HepG2 (cell line): ENCODE measurements around the gene MAN2A1. TPM values are rescaled to one million over a fixed set of nuclear protein-coding genes. Genes with fewer than 3 reads are reported as not detected.

Source experiments
- AHR ChIP-seq: IDR thresholded peaks from 2 replicates; pipeline ENCODE4 v1.6.1; 2018; ENCODE audit warnings: missing genetic modification reagents, missing compliant biosample characterization
- CBX1 ChIP-seq: IDR thresholded peaks from one replicate; pipeline ENCODE4 v1.6.1; 2016; ENCODE audit warnings: antibody characterized with exemption, low read depth
- CBX2 ChIP-seq, 2 experiments: fragments of 200-600 bp in 1 of 2; sonication (generic); formaldehyde crosslinking in 1 of 2; IDR thresholded peaks; 2 replicates each; pipeline versions ENCODE4 v1.7.0 to v1.8.1; 2018 to 2022; ENCODE audit warnings: low read depth in 2 of 2, low read length in 1 of 2, mild to moderate bottlenecking in 1 of 2, missing genetic modification reagents in 1 of 2
- CCDC6 ChIP-seq: sonication (generic); formaldehyde crosslinking; IDR thresholded peaks from 2 replicates; pipeline ENCODE4 v1.8.1; 2022; ENCODE audit warnings: mild to moderate bottlenecking, missing genetic modification reagents, moderate library complexity
- DBP ChIP-seq: sonication (generic); formaldehyde crosslinking; IDR thresholded peaks from 2 replicates; pipeline ENCODE4 v1.4.0; 2020; ENCODE audit warnings: missing genetic modification reagents; ENCODE audit errors: not compliant biosample characterization
- ELF3 ChIP-seq: IDR thresholded peaks from 2 replicates; pipeline ENCODE4 v1.6.1; 2016; ENCODE audit warnings: missing genetic modification reagents, missing compliant biosample characterization
- GABPA ChIP-seq, 2 experiments: IDR thresholded peaks; 2 replicates each; pipeline ENCODE4 v1.6.1; 2011 to 2016; ENCODE audit warnings: low read depth in 2 of 2, low read length in 1 of 2, missing biosample characterization in 1 of 2, missing genetic modification characterization in 1 of 2
- GTF3A ChIP-seq: sonication (generic); formaldehyde crosslinking; conservative IDR thresholded peaks from 2 replicates; pipeline ENCODE4 v1.4.0; 2020; ENCODE audit warnings: mild to moderate bottlenecking, missing genetic modification reagents
- HBP1 ChIP-seq: IDR thresholded peaks from 2 replicates; pipeline ENCODE4 v1.6.1; 2016; ENCODE audit warnings: low read depth, control low read depth
- HNRNPLL ChIP-seq: fragments of 200-400 bp; formaldehyde crosslinking; IDR thresholded peaks from 2 replicates; pipeline ENCODE4 v1.6.1; 2017; ENCODE audit warnings: mild to moderate bottlenecking, low read depth, low read length; ENCODE audit not compliant: poor library complexity, severe bottlenecking
- HOXA3 ChIP-seq: sonication (generic); formaldehyde crosslinking; IDR thresholded peaks from 2 replicates; pipeline ENCODE4 v1.5.0; 2020; ENCODE audit warnings: missing genetic modification reagents
- KLF16 ChIP-seq, 2 experiments: sonication (generic) in 1 of 2; formaldehyde crosslinking in 1 of 2; IDR thresholded peaks; 2 replicates each; pipeline versions ENCODE4 v1.6.1 to v1.8.0; 2016 to 2023; ENCODE audit warnings: missing genetic modification reagents in 2 of 2, missing compliant biosample characterization in 1 of 2
- NFYC ChIP-seq: IDR thresholded peaks from 2 replicates; pipeline ENCODE4 v1.6.1; 2016; ENCODE audit warnings: missing genetic modification reagents, missing compliant biosample characterization
- RCOR2 ChIP-seq: IDR thresholded peaks from 2 replicates; pipeline ENCODE4 v1.6.1; 2016; ENCODE audit warnings: missing biosample characterization, missing genetic modification reagents
- SKIL ChIP-seq: sonication (generic); formaldehyde crosslinking; IDR thresholded peaks from 2 replicates; pipeline ENCODE4 v1.8.0; 2022; ENCODE audit warnings: missing genetic modification reagents, mild to moderate bottlenecking, moderate library complexity, borderline replicate concordance
- SYNCRIP ChIP-seq: fragments of 200-400 bp; formaldehyde crosslinking; IDR thresholded peaks from 2 replicates; pipeline ENCODE4 v1.6.1; 2018; ENCODE audit warnings: mild to moderate bottlenecking, low read depth, low read length; ENCODE audit not compliant: insufficient read depth
- ZFP62 ChIP-seq: sonication (generic); formaldehyde crosslinking; IDR thresholded peaks from 2 replicates; pipeline ENCODE4 v1.4.0; 2020; ENCODE audit warnings: missing genetic modification reagents
- ZNF10 ChIP-seq: sonication (generic); formaldehyde crosslinking; IDR thresholded peaks from 2 replicates; pipeline ENCODE4 v1.4.0; 2020; ENCODE audit warnings: mild to moderate bottlenecking, low read depth, missing genetic modification reagents, borderline replicate concordance
- ZNF333 ChIP-seq: sonication (generic); formaldehyde crosslinking; IDR thresholded peaks from 2 replicates; pipeline ENCODE4 v1.4.0; 2020; ENCODE audit warnings: mild to moderate bottlenecking, missing genetic modification reagents, borderline replicate concordance
- ZNF446 ChIP-seq: sonication (generic); formaldehyde crosslinking; IDR thresholded peaks from 2 replicates; pipeline ENCODE4 v1.5.0; 2020; ENCODE audit warnings: mild to moderate bottlenecking, missing genetic modification reagents
- ZNF503 ChIP-seq: sonication (generic); formaldehyde crosslinking; IDR thresholded peaks from 2 replicates; pipeline ENCODE4 v1.4.0; 2020; ENCODE audit warnings: missing genetic modification reagents
- ZNF558 ChIP-seq: sonication (generic); formaldehyde crosslinking; IDR thresholded peaks from 2 replicates; pipeline ENCODE4 v1.9.0; 2022; ENCODE audit warnings: mild to moderate bottlenecking, missing genetic modification reagents, borderline replicate concordance
- ZNF768 ChIP-seq: sonication (generic); formaldehyde crosslinking; IDR thresholded peaks from 2 replicates; pipeline ENCODE4 v1.4.0; 2020; ENCODE audit warnings: missing genetic modification reagents
- polyA plus RNA-seq, 8 experiments: library from polyadenylated mRNA; depleted of rRNA in 3 of 8; stranded (reverse) in 7 of 8; unstranded in 1 of 8; fragments of >200 nt; fragmentation: Illumina TruSeq in 4 of 8; extraction: Trizol in 4 of 8; gene quantifications; 2 replicates each; pipeline versions ENCODE4 v1.2.1 to v1.2.3, GENCODE V29; 2011 to 2016; ENCODE audit warnings: low read depth in 4 of 8, missing spikeins in 1 of 8, mixed read lengths in 1 of 8; ENCODE audit not compliant: insufficient read depth in 1 of 8
- total RNA-seq, 5 experiments: library from RNA; depleted of rRNA; stranded (reverse); fragments of >200 nt; fragmentation: Illumina TruSeq; extraction: Trizol; gene quantifications; 2 replicates each; pipeline ENCODE4 v1.2.3, GENCODE V29; 2016; ENCODE audit warnings: low read depth in 1 of 5

The MAN2A1 gene
- total and polyA plus RNA-seq, 2 of the 13 experiments (the other 11 are each of a cell fraction or from before 2014, with no cell fraction given), result 56.2 to 80.5 TPM

GRCh38 chr5:109688970-109689739 lies 572 bp upstream of the MAN2A1 start (continued):
- TF ChIP-seq GTF3A (CRISPR knock-in tag) (no peak), HNRNPLL (peak; percentile 93), CBX2 (IDR thresholded peaks at IDR 0.05; ENCODE audit: low read depth, low read length) (no peak), CBX2 (CRISPR knock-in tag; IDR thresholded peaks at IDR 0.05; ENCODE audit: low read depth) (peak; percentile 82; the same call in 1 of the 2 replicates), NFYC (CRISPR knock-in tag) (peak; percentile 73), HOXA3 (CRISPR knock-in tag) (peak; percentile 47), ZNF768 (CRISPR knock-in tag) (0 out of 2 replicates have a peak, but pooled peaks have one; percentile 28), AHR (peak; percentile 50; the same call in 1 of the 2 replicates), GABPA (IDR thresholded peaks at IDR 0.05; ENCODE audit: low read depth, low read length) (no peak), GABPA (CRISPR knock-in tag; IDR thresholded peaks at IDR 0.05; ENCODE audit: low read depth) (peak; percentile 18; the same call in 1 of the 2 replicates), ELF3 (CRISPR knock-in tag) (peak; percentile 82), CCDC6 (peak; percentile 82; the same call in 1 of the 2 replicates), SKIL (0 out of 2 replicates have a peak, but pooled peaks have one; percentile 24), DBP (CRISPR knock-in tag) (no peak), ZFP62 (CRISPR knock-in tag) (no peak), ZNF503 (CRISPR knock-in tag) (no peak), RCOR2 (no peak), ZNF333 (CRISPR knock-in tag) (0 out of 2 replicates have a peak, but pooled peaks have one; percentile 22), SYNCRIP (no peak), HBP1 (peak; percentile 15; the same call in 1 of the 2 replicates), KLF16 (CRISPR knock-in tag; IDR thresholded peaks at IDR 0.05) (peak in 1 of 2 experiments; percentile 25; a peak in 1 of 4 replicates), ZNF558 (CRISPR knock-in tag) (peak; percentile 59), ZNF446 (CRISPR knock-in tag) (no peak), CBX1 (no peak), ZNF10 (no peak)
